Parathyroid adenoma (tissue), 2 donors: ENCODE measurements around the gene TMEM123.

Source experiments
- H2AFZ ChIP-seq: fragments of 300-600 bp; sonication (generic); one replicate; pipeline ENCODE4 v1.7.0; 2017; ENCODE audit warnings: antibody characterized with exemption, mild to moderate bottlenecking
- H3K27ac ChIP-seq: fragments of 300-600 bp; sonication (generic); one replicate; pipeline ENCODE4 v1.7.0; 2017
- H3K27me3 ChIP-seq: fragments of 300-600 bp; sonication (generic); one replicate; pipeline ENCODE4 v1.7.0; 2017; ENCODE audit warnings: low read length; ENCODE audit not compliant: control insufficient read depth, insufficient read depth
- H3K36me3 ChIP-seq: fragments of 300-600 bp; sonication (generic); one replicate; pipeline ENCODE4 v1.7.0; 2017; ENCODE audit warnings: low read length; ENCODE audit not compliant: control insufficient read depth, insufficient read depth
- H3K4me1 ChIP-seq: fragments of 300-600 bp; sonication (generic); one replicate; pipeline ENCODE4 v1.7.0; 2017; ENCODE audit warnings: control low read depth
- H3K4me2 ChIP-seq: fragments of 300-600 bp; sonication (generic); one replicate; pipeline ENCODE4 v1.7.0; 2017; ENCODE audit warnings: low read length
- H3K4me3 ChIP-seq: fragments of 300-600 bp; sonication (generic); one replicate; pipeline ENCODE4 v1.7.0; 2017; ENCODE audit warnings: low read depth, low read length
- H3K79me2 ChIP-seq: fragments of 300-600 bp; sonication (generic); one replicate; pipeline ENCODE4 v1.7.0; 2017; ENCODE audit warnings: control low read depth
- H3K9ac ChIP-seq: fragments of 300-600 bp; sonication (generic); one replicate; pipeline ENCODE4 v1.7.0; 2017; ENCODE audit warnings: mild to moderate bottlenecking
- H3K9me3 ChIP-seq: fragments of 300-600 bp; sonication (generic); one replicate; pipeline ENCODE4 v1.7.0; 2017; ENCODE audit warnings: low read length; ENCODE audit not compliant: control insufficient read depth
- TF ChIP-seq, protein P1 (sequence below): fragments of 300-600 bp; sonication (generic); IDR thresholded peaks from one replicate; pipeline ENCODE4 v1.7.0; 2017; ENCODE audit warnings: antibody characterized with exemption, mild to moderate bottlenecking
- donor health status: primary hyperparathyroidism.

TMEM123 gene

DNA sequence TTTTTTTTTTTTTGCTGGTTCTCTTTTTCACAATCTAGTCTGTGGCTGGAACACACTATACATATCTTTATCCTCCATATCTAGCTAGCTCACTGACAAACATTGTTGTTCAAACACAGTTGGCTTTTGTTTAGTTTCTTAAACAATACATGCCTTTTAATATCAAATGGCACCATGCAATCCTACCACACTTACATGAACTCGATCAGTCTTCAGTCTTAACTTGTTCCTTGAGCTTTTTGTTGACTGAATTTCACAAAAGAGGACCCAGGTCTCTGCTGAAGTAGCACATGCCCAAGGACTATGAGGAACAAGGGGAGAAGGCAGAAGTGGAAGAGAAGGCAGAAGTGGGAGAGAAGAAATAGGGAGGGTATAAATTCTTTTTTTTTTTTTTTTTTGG is 25.5 kb downstream of the TMEM123 start:
- H2AFZ ChIP-seq, result no peak overlapping the region
- no peaks in the 10 kb centered on the region for H3K36me3 ChIP-seq
- no peak overlapping the region for H3K4me2 ChIP-seq
- H3K79me2 ChIP-seq, result no peaks in the 10 kb centered on the region
- H3K27me3 ChIP-seq, result no peaks in the 10 kb centered on the region
- no peaks in the 10 kb centered on the region for H3K4me1 ChIP-seq
- no peak overlapping the region for H3K27ac ChIP-seq
- H3K9me3 ChIP-seq, result no peaks in the 10 kb centered on the region
- H3K9ac ChIP-seq, result no peak overlapping the region
- TF ChIP-seq, protein P1, sequence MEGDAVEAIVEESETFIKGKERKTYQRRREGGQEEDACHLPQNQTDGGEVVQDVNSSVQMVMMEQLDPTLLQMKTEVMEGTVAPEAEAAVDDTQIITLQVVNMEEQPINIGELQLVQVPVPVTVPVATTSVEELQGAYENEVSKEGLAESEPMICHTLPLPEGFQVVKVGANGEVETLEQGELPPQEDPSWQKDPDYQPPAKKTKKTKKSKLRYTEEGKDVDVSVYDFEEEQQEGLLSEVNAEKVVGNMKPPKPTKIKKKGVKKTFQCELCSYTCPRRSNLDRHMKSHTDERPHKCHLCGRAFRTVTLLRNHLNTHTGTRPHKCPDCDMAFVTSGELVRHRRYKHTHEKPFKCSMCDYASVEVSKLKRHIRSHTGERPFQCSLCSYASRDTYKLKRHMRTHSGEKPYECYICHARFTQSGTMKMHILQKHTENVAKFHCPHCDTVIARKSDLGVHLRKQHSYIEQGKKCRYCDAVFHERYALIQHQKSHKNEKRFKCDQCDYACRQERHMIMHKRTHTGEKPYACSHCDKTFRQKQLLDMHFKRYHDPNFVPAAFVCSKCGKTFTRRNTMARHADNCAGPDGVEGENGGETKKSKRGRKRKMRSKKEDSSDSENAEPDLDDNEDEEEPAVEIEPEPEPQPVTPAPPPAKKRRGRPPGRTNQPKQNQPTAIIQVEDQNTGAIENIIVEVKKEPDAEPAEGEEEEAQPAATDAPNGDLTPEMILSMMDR, result no peak
- no peak overlapping the region for H3K4me3 ChIP-seq

DNA sequence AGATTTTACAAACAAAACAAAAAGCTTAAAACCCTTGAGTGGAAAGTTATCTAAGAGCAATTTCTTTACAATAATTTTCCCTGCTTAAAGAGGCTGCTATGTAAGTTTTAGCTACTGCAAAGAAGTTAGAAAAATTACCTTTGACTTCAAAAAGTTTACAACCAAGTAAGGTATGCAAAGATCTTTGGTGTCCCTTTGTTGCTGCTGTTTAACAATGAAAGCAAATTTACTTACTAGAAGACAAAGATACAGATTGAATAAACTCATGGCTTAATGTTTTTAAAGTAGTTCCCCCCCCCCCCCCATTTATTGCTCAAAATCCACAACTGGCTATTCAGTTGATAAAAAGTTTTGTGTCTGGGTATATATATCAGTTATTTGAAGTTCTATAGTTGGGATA is 26.0 kb downstream of the TMEM123 start:
- no peaks in the 10 kb centered on the region for H3K27me3 ChIP-seq
- no peak overlapping the region for H2AFZ ChIP-seq
- no peak overlapping the region for H3K9ac ChIP-seq
- no peaks in the 10 kb centered on the region for H3K4me1 ChIP-seq
- no peaks in the 10 kb centered on the region for H3K79me2 ChIP-seq
- TF ChIP-seq, protein P1, result no peak
- H3K9me3 ChIP-seq, result no peaks in the 10 kb centered on the region
- no peak overlapping the region for H3K4me3 ChIP-seq
- H3K36me3 ChIP-seq, result no peaks in the 10 kb centered on the region
- H3K4me2 ChIP-seq, result no peak overlapping the region
- no peak overlapping the region for H3K27ac ChIP-seq

DNA sequence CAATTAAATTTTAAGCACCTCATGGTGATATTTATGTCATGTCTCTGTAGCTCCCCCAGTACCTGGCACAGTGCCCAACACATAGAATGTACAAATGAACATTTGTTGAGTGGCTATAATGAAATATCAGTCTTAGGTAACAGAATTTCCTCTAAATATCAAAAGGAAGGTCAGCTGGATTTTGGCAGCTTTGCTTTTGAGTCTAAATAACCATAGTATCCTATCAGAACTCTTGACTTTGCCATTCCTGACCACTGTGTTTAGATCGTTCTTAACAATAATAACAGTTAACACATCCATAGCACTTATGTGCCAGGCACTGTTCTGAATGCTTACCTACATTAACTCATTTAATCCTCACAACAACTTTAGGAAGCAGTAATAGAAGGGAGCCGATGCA is 26.6 kb downstream of the TMEM123 start:
- H3K9me3 ChIP-seq, result no peaks in the 10 kb centered on the region
- no peak overlapping the region for H3K4me2 ChIP-seq
- no peak overlapping the region for H3K27ac ChIP-seq
- no peaks in the 10 kb centered on the region for H3K27me3 ChIP-seq
- H3K79me2 ChIP-seq, result no peaks in the 10 kb centered on the region
- H2AFZ ChIP-seq, result no peak overlapping the region
- no peaks in the 10 kb centered on the region for H3K36me3 ChIP-seq
- no peak overlapping the region for H3K9ac ChIP-seq
- TF ChIP-seq, protein P1, result no peak
- no peak overlapping the region for H3K4me3 ChIP-seq
- H3K4me1 ChIP-seq, result no peaks in the 10 kb centered on the region

DNA sequence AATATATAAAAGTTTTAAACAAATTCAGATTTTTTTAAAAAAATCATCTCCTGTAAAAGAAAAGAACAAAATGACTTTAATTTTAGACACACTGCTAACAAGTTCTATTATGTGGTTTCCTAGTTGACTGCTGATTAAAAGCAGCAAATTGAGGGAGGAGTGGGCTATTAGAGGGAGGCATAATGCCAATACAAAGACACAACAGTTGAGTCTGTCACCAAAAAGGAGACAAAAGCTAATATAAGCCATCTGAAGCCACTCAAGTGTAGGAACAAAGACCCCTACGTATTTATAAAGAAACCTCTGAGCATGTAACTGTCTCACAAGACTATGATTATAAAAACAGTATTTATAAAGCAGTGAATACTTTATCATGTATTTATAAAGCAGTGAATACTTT is 28.6 kb downstream of the TMEM123 start:
- H3K9me3 ChIP-seq, result no peaks in the 10 kb centered on the region
- H3K36me3 ChIP-seq, result no peaks in the 10 kb centered on the region
- H3K27ac ChIP-seq, result no peak overlapping the region
- no peaks in the 10 kb centered on the region for H3K27me3 ChIP-seq
- H3K79me2 ChIP-seq, result no peaks in the 10 kb centered on the region
- no peak overlapping the region for H3K9ac ChIP-seq
- H3K4me3 ChIP-seq, result no peak overlapping the region
- no peak overlapping the region for H2AFZ ChIP-seq
- H3K4me2 ChIP-seq, result no peak overlapping the region
- no peaks in the 10 kb centered on the region for H3K4me1 ChIP-seq
- TF ChIP-seq, protein P1, result no peak

DNA sequence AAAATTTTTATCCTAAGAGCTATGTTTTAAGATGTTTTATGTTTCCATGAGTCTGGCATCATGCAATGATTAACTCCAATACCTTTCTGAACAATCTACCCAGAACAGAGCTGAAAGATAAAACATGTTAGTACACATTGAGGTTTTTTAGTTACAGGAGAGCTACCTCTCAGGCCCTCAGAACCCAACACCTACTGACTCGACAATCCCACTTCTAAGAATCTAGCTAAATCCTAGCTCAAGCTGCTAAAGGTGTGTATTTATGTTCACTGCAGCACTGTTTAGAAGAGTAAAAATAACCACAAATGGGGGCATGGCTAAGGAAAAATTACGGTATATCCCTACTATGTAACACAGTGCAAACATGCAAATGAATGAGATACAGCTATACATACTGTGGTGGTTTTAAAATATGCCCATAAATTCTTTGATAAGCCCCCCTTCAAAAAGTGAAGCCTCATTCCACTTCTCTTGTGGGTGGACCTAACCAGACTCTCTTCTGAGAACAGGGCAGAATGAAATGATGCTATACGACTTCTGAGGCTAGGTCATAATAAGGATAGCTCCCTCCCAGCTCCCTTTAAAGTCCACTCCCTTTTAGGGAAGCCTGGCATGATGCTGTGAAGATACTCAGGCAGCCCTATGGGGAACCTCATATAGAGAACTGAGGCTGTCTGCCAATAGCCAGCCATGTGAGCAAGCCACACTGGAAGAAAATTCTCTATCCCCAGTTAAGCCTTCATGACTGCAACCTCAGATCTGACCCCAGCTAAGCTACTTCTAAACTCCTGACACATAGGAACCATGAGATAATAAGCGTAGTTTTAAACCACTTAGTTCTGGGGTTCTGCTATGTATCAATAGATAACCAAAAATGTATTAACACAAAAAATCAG is 29.5 kb downstream of the TMEM123 start:
- H3K4me3 ChIP-seq, result no peak overlapping the region
- H3K4me2 ChIP-seq, result no peak overlapping the region
- no peak overlapping the region for H3K27ac ChIP-seq
- H2AFZ ChIP-seq, result no peak overlapping the region
- TF ChIP-seq, protein P1, result no peak
- H3K9ac ChIP-seq, result no peak overlapping the region
- no peaks in the 10 kb centered on the region for H3K9me3 ChIP-seq
- H3K4me1 ChIP-seq, result no peaks in the 10 kb centered on the region
- H3K36me3 ChIP-seq, result no peaks in the 10 kb centered on the region
- no peaks in the 10 kb centered on the region for H3K27me3 ChIP-seq
- no peaks in the 10 kb centered on the region for H3K79me2 ChIP-seq
